ENCODE measurements around the gene CDH22. TPM values are rescaled to one million over a fixed set of nuclear protein-coding genes. Genes with fewer than 3 reads are reported as not detected.
A peak's percentile ranks its signal among the peaks of the same experiment; 100 is the strongest.

The CDH22 gene
- total RNA-seq, 1 donor from 2014 or later: 5.2 TPM

- no peak for DNase-seq (ENCODE audit: missing footprints)
- intact Hi-C loops (cut with DNase I): loop anchor here (5.0 kb wide), 1 partner anchor 42 kb away; no protein-coding TSS in a partner anchor
Observed at GRCh38 chr20:46214824-46215488, 93.3 kb downstream of the CDH22 start.

GRCh38 chr20:46213946-46214823, 94.1 kb downstream of the CDH22 start:
- ATAC-seq (peak; percentile 44), DNase-seq (ENCODE audit: missing footprints) (no peak)
- intact Hi-C loops (cut with DNase I): no loop called here

More at GRCh38 chr20:46214824-46215488, 93.3 kb downstream of the CDH22 start:
- no peak for ATAC-seq

- DNase-seq (ENCODE audit: missing footprints) (no peak), ATAC-seq (no peak)
- intact Hi-C loops (cut with DNase I): no loop called here
Observed at GRCh38 chr20:46212876-46213275, 95.4 kb downstream of the CDH22 start.

GRCh38 chr20:46212252-46212651, 96.0 kb downstream of the CDH22 start:
- ATAC-seq (no peak), DNase-seq (ENCODE audit: missing footprints) (no peak)
- intact Hi-C loops (cut with DNase I): no loop called here

GRCh38 chr20:46211331-46211722, 97.0 kb downstream of the CDH22 start:
- ATAC-seq: no peak
- intact Hi-C loops (cut with DNase I): no loop called here
- DNase-seq (ENCODE audit: missing footprints): no peak

DNA sequence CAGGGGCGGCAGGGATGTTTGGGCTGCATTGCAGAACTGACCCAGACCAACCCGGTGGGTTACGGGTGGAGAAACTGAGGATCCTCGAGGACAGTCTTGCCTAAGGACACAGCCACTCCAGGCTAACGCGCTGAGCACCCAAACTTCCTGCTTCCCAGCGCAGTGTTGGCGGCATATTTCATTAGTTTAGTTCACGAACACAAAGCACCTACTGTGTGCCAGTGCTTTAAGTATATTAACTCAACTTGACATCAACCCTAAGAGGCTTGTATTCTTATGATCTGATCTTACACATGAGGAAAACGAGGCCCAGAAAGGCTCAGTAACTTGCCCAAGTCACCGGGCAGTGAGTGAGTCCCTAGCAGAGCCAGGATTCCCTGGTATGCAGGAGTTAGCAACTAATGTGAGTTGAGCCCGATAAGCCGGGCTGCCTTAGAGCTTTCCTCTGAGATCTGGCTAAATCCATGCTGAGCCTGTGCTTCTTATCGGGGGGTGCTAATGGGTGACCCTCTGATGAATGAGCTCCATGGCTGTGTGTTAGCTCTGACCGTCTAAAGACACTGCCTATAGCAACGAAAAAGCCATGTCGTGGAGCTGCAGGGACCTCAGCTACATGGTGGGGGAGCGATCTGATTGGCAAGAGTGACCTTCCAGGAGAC, 97.5 kb downstream of the CDH22 start:
- intact Hi-C loops (cut with DNase I): no loop called here
- no peak for ATAC-seq
- no peak for DNase-seq (ENCODE audit: missing footprints)

DNA sequence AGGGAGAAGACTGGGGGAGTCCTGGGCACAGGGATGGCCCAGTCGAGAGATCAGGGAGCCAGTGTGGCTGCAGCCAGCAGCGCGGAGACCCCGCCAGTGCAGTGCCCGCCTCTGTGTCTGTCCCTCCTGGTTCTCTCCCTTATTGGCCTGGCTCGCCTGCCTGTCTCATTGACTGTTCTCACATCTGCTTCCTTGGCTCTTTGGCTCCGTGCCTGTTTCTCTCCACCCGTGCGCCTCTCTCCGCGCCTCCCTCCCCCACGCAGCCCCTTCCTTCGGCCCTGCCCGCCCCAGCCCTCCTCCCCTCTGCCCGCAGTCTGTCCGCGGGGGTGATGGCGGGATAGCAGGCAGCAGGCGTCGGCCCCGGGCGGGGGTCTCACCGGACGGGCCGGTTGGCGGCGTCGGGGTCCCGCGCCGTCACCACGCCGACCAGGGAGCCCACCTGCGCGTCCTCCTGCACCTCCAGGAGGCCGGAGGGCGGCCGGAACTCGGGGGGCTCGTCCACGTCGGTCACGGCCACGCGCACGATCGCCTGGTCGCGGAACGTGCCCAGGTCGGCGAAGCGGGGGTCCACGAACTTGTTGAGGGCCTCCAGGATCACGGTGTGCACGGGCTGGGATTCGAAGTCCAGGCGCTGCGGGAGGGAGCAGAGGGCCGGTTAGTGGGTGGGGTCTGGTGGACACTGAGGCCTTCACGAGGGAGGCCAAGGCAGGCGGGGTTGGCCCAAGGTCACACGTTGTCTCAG, 98.2 kb downstream of the CDH22 start:
- ATAC-seq: no peak
- intact Hi-C loops (cut with DNase I): loop anchor here (5.0 kb wide), 1 partner anchor 97 kb away; the partner anchor contains the start of gene CDH22

DNA sequence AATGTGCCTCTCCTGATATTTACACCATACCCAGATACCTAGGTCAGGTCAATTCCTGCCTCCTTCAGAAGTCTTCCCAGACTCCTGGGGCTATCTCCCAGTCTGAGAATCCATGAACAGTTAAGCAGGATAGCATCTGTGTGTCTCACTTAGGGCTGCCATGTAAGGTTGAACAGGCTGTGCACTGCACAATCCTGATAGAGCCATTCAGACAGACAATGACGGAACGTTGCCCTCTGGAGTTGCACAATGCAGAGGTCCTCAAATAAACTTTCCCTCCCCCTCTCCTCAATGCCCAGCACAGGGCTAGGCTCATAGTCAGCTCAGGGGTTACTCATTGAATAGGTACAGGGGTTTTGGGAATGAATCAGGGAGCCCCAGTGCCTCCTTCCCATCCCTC, 100.5 kb downstream of the CDH22 start:
- peak; percentile 12 for ATAC-seq
- no peak for DNase-seq (ENCODE audit: missing footprints)
- intact Hi-C loops (cut with DNase I): loop anchor here (5.0 kb wide), 1 partner anchor 100 kb away; the partner anchor contains the start of gene CDH22

More for the DNA sequence above, 98.2 kb downstream of the CDH22 start:
- DNase-seq (ENCODE audit: missing footprints): no peak

- ATAC-seq: peak; percentile 53
- DNase-seq (ENCODE audit: missing footprints): no peak
- intact Hi-C loops (cut with DNase I): loop anchor here (5.0 kb wide), 1 partner anchor 100 kb away; the partner anchor contains the start of gene CDH22
Observed at GRCh38 chr20:46206992-46207549, 101.2 kb downstream of the CDH22 start.

GRCh38 chr20:46206025-46206424, 102.3 kb downstream of the CDH22 start:
- intact Hi-C loops (cut with DNase I): loop anchor here (5.0 kb wide), 1 partner anchor 101 kb away; the partner anchor contains the start of gene CDH22
- DNase-seq (ENCODE audit: missing footprints): no peak
- ATAC-seq: peak; percentile 61

- intact Hi-C loops (cut with DNase I): loop anchor here (5.0 kb wide), 1 partner anchor 102 kb away; the partner anchor contains the start of gene CDH22
- no peak for ATAC-seq
- no peak for DNase-seq (ENCODE audit: missing footprints)
Observed at GRCh38 chr20:46205349-46205748, 102.9 kb downstream of the CDH22 start.

- intact Hi-C loops (cut with DNase I): loop anchor here (5.0 kb wide), 1 partner anchor 103 kb away; the partner anchor contains the start of gene CDH22
- no peak for DNase-seq (ENCODE audit: missing footprints)
- no peak for ATAC-seq
Observed at GRCh38 chr20:46204594-46205186, 103.6 kb downstream of the CDH22 start.

GRCh38 chr20:46203510-46203837, 104.8 kb downstream of the CDH22 start:
- no peak for ATAC-seq
- DNase-seq (ENCODE audit: missing footprints): no peak
- intact Hi-C loops (cut with DNase I): no loop called here

- ATAC-seq: no peak
- intact Hi-C loops (cut with DNase I): no loop called here
- DNase-seq (ENCODE audit: missing footprints): no peak
Observed at GRCh38 chr20:46202766-46203509, 105.4 kb downstream of the CDH22 start.

- DNase-seq (ENCODE audit: missing footprints) (no peak), ATAC-seq (no peak)
- intact Hi-C loops (cut with DNase I): no loop called here
Observed at GRCh38 chr20:46200582-46201570, 107.4 kb downstream of the CDH22 start.

- DNase-seq (ENCODE audit: missing footprints): no peak
- ATAC-seq: peak; percentile 56
- intact Hi-C loops (cut with DNase I): no loop called here
Observed at GRCh38 chr20:46199198-46199597, 109.1 kb downstream of the CDH22 start.
